ENCODE results near the gene SPINDOC.

DNA sequence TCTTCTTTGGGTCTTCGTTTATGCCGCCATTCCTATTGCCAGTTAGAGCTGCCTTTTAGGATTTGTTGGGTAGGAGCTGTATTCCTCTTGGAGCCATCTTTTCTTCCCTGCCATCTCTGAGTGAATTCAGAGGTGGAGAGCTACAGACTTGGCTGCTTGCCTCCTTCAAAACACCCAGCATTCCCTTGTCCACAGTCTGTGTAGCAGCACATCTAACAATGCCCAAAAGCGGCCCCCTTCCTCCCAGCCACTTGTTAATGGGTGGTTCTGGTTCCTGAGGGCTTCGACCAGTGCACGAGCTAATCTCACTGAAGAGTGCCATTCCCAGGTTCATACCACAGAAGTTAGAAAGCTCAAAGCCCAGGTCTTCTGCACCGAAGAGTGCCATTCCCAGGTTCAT is 63.4 kb downstream of the SPINDOC start:
- TF ChIP-seq, protein P1, sequence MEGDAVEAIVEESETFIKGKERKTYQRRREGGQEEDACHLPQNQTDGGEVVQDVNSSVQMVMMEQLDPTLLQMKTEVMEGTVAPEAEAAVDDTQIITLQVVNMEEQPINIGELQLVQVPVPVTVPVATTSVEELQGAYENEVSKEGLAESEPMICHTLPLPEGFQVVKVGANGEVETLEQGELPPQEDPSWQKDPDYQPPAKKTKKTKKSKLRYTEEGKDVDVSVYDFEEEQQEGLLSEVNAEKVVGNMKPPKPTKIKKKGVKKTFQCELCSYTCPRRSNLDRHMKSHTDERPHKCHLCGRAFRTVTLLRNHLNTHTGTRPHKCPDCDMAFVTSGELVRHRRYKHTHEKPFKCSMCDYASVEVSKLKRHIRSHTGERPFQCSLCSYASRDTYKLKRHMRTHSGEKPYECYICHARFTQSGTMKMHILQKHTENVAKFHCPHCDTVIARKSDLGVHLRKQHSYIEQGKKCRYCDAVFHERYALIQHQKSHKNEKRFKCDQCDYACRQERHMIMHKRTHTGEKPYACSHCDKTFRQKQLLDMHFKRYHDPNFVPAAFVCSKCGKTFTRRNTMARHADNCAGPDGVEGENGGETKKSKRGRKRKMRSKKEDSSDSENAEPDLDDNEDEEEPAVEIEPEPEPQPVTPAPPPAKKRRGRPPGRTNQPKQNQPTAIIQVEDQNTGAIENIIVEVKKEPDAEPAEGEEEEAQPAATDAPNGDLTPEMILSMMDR (conservative IDR thresholded peaks at IDR 0.05), result no peak
- TF ChIP-seq EZH2 (IDR thresholded peaks at IDR 0.05; ENCODE audit: low read depth), result no peak
